ENCODE measurements around the gene PASK. TPM values are rescaled to one million over a fixed set of nuclear protein-coding genes. Genes with fewer than 3 reads are reported as not detected.
A peak's percentile ranks its signal among the peaks of the same experiment; 100 is the strongest.
"Not testable (repeated sequence)": the region's sequence is repeated elsewhere in the genome, so short reads cannot be mapped to it uniquely, and the experiment has no call there.

Gene PASK
- total RNA-seq, result 2.8 and 2.9 TPM in 2 replicates

- TF ChIP-seq CTCF (IDR thresholded peaks at IDR 0.05; ENCODE audit: insufficient read depth, low read length, severe bottlenecking), result no peak
- H3K4me3 ChIP-seq (ENCODE audit: low read depth, low read length), result peak within 1 kb of the TSS; percentile 62
- peaks cover 1% of the 10 kb centered on the region for H3K36me3 ChIP-seq (ENCODE audit: control insufficient read depth, insufficient read depth, low read length)
- DNase-seq (ENCODE audit: low read depth) (peak; percentile 95), FAIRE-seq (no peak)
- no peaks in the 10 kb centered on the region for H3K27me3 ChIP-seq (ENCODE audit: control insufficient read depth, insufficient read depth, low read length)
Observed at GRCh38 chr2:241148891-241149674, at the start of gene PASK. PASK (minus strand) TSS chr2:241149472; CDS start chr2:241143032, 6,440 bp downstream.

GRCh38 chr2:241198381-241199279 is 49.4 kb upstream of the PASK start:
- H3K4me3 ChIP-seq (ENCODE audit: low read depth, low read length), result no peak overlapping the region
- TF ChIP-seq CTCF (IDR thresholded peaks at IDR 0.05; ENCODE audit: insufficient read depth, low read length, severe bottlenecking), result no peak
- no peaks in the 10 kb centered on the region for H3K36me3 ChIP-seq (ENCODE audit: control insufficient read depth, insufficient read depth, low read length)
- DNase-seq (ENCODE audit: low read depth) (no peak), FAIRE-seq (no peak)
- no peaks in the 10 kb centered on the region for H3K27me3 ChIP-seq (ENCODE audit: control insufficient read depth, insufficient read depth, low read length)

- H3K36me3 ChIP-seq (ENCODE audit: control insufficient read depth, insufficient read depth, low read length), result no peaks in the 10 kb centered on the region
- no peak for FAIRE-seq
- no peaks in the 10 kb centered on the region for H3K27me3 ChIP-seq (ENCODE audit: control insufficient read depth, insufficient read depth, low read length)
- H3K4me3 ChIP-seq (ENCODE audit: low read depth, low read length), result no peak overlapping the region
- no peak for DNase-seq (ENCODE audit: low read depth)
- no peak for TF ChIP-seq CTCF (IDR thresholded peaks at IDR 0.05; ENCODE audit: insufficient read depth, low read length, severe bottlenecking)
Observed at GRCh38 chr2:241197947-241198346, 48.7 kb upstream of the PASK start.

GRCh38 chr2:241197246-241197645 is 48.0 kb upstream of the PASK start:
- H3K36me3 ChIP-seq (ENCODE audit: control insufficient read depth, insufficient read depth, low read length); FAIRE-seq; H3K4me3 ChIP-seq (ENCODE audit: low read depth, low read length); DNase-seq (ENCODE audit: low read depth); H3K27me3 ChIP-seq (ENCODE audit: control insufficient read depth, insufficient read depth, low read length): not testable (repeated sequence)

GRCh38 chr2:241195506-241196130 is 46.3 kb upstream of the PASK start:
- Histone ChIP-seq H3K27me3 (ENCODE audit: control insufficient read depth, insufficient read depth, low read length) (no peaks in the 10 kb centered on the region), H3K4me3 (ENCODE audit: low read depth, low read length) (no peak overlapping the region), H3K36me3 (ENCODE audit: control insufficient read depth, insufficient read depth, low read length) (no peaks in the 10 kb centered on the region)
- DNase-seq (ENCODE audit: low read depth) (no peak), FAIRE-seq (no peak)
- no peak for TF ChIP-seq CTCF (IDR thresholded peaks at IDR 0.05; ENCODE audit: insufficient read depth, low read length, severe bottlenecking)

GRCh38 chr2:241194811-241195210 is 45.5 kb upstream of the PASK start:
- FAIRE-seq (no peak), DNase-seq (ENCODE audit: low read depth) (no peak)
- no peak for TF ChIP-seq CTCF (IDR thresholded peaks at IDR 0.05; ENCODE audit: insufficient read depth, low read length, severe bottlenecking)
- H3K36me3 ChIP-seq (ENCODE audit: control insufficient read depth, insufficient read depth, low read length), result no peaks in the 10 kb centered on the region
- no peak overlapping the region for H3K4me3 ChIP-seq (ENCODE audit: low read depth, low read length)
- no peaks in the 10 kb centered on the region for H3K27me3 ChIP-seq (ENCODE audit: control insufficient read depth, insufficient read depth, low read length)
